HG02970 (cell line): ENCODE data around the gene NT5E.

Experiments used
- ATAC-seq: cut with Tn5 transposase; IDR thresholded peaks from one replicate; pipeline ENCODE4 v1.9.1; 2021; ENCODE audit warnings: mild to moderate bottlenecking, moderate library complexity, moderate number of reproducible peaks; ENCODE audit not compliant: unreplicated experiment, low FRiP score

Gene NT5E

GRCh38 chr6:85458782-85459181 lies 8.9 kb downstream of the NT5E start:
- no peak for ATAC-seq

- ATAC-seq = no peak
Observed at GRCh38 chr6:85459224-85459901, 9.5 kb downstream of the NT5E start.

- ATAC-seq = no peak
Observed at GRCh38 chr6:85460154-85460920, 10.5 kb downstream of the NT5E start.

- ATAC-seq = peak; percentile 56
Observed at GRCh38 chr6:85460921-85461797, 11.3 kb downstream of the NT5E start.

- no peak for ATAC-seq
Observed at GRCh38 chr6:85461798-85462170, 11.9 kb downstream of the NT5E start.

- no peak for ATAC-seq
Observed at GRCh38 chr6:85462673-85463072, 12.8 kb downstream of the NT5E start.

- no peak for ATAC-seq
Observed at GRCh38 chr6:85463621-85464259, 13.9 kb downstream of the NT5E start.

GRCh38 chr6:85464260-85464644 lies 14.4 kb downstream of the NT5E start:
- no peak for ATAC-seq

- ATAC-seq = no peak
Observed at GRCh38 chr6:85464722-85465150, 14.9 kb downstream of the NT5E start.

GRCh38 chr6:85465762-85466161 lies 15.9 kb downstream of the NT5E start:
- no peak for ATAC-seq

- no peak for ATAC-seq
Observed at GRCh38 chr6:85468326-85468725, 18.4 kb downstream of the NT5E start.

GRCh38 chr6:85469276-85470022 lies 19.6 kb downstream of the NT5E start:
- ATAC-seq = no peak

- ATAC-seq = no peak
Observed at GRCh38 chr6:85470023-85470410, 20.1 kb downstream of the NT5E start.

- no peak for ATAC-seq
Observed at GRCh38 chr6:85472744-85473143, 22.9 kb downstream of the NT5E start.

GRCh38 chr6:85473748-85474147 lies 23.9 kb downstream of the NT5E start:
- no peak for ATAC-seq

- no peak for ATAC-seq
Observed at GRCh38 chr6:85476532-85476931, 26.6 kb downstream of the NT5E start.

- no peak for ATAC-seq
Observed at GRCh38 chr6:85479208-85479607, 29.3 kb downstream of the NT5E start.

GRCh38 chr6:85482206-85482904 lies 32.5 kb downstream of the NT5E start:
- ATAC-seq = no peak

- peak; percentile 83 for ATAC-seq
Observed at GRCh38 chr6:85482905-85483700, 33.2 kb downstream of the NT5E start.
